Inflammatory macrophage treated with lipopolysaccharide for 1 hour (primary cell): ENCODE results near the gene ACADS.

Experiments used
- DNase-seq, 2 donors: peaks; one replicate each; pipeline ENCODE4 v3.0.0-alpha.2; 2020 to 2022

Gene ACADS

GRCh38 chr12:120733574-120733973 lies 7.9 kb downstream of the ACADS start:
- DNase-seq, result no peak

- no peak for DNase-seq
Measured at GRCh38 chr12:120734210-120734609, 8.6 kb downstream of the ACADS start.

- no peak for DNase-seq
Measured at GRCh38 chr12:120735181-120735580, 9.6 kb downstream of the ACADS start.

GRCh38 chr12:120736404-120737331 lies 11.0 kb downstream of the ACADS start:
- DNase-seq, result no peak

- DNase-seq, result no peak
Measured at GRCh38 chr12:120737557-120738251, 12.1 kb downstream of the ACADS start.

- DNase-seq, result no peak
Measured at GRCh38 chr12:120738252-120739030, 12.8 kb downstream of the ACADS start.

GRCh38 chr12:120739031-120739762 lies 13.6 kb downstream of the ACADS start:
- DNase-seq, result no peak

GRCh38 chr12:120739821-120740613 lies 14.4 kb downstream of the ACADS start:
- no peak for DNase-seq

- no peak for DNase-seq
Measured at GRCh38 chr12:120740871-120741270, 15.2 kb downstream of the ACADS start.

- DNase-seq, result no peak
Measured at GRCh38 chr12:120741476-120742421, 16.1 kb downstream of the ACADS start.

GRCh38 chr12:120744922-120745493 lies 19.4 kb downstream of the ACADS start:
- no peak for DNase-seq

GRCh38 chr12:120748242-120748641 lies 22.6 kb downstream of the ACADS start:
- no peak for DNase-seq

- DNase-seq, result no peak
Measured at GRCh38 chr12:120749256-120749655, 23.6 kb downstream of the ACADS start.

- no peak for DNase-seq
Measured at GRCh38 chr12:120750806-120751205, 25.2 kb downstream of the ACADS start.

GRCh38 chr12:120751389-120751788 lies 25.8 kb downstream of the ACADS start:
- DNase-seq, result no peak

- no peak for DNase-seq
Measured at GRCh38 chr12:120754792-120755191, 29.2 kb downstream of the ACADS start.

- no peak for DNase-seq
Measured at GRCh38 chr12:120755269-120755668, 29.6 kb downstream of the ACADS start.

GRCh38 chr12:120757226-120757742 lies 31.7 kb downstream of the ACADS start:
- no peak for DNase-seq

- DNase-seq, result no peak
Measured at GRCh38 chr12:120757949-120758348, 32.3 kb downstream of the ACADS start.
